Stimulated activated CD4-positive, alpha-beta T cell treated with anti-CD3 and anti-CD28 coated beads, Interleukin-2, amount 100 ng/mL, for 48 hours (primary cell): ENCODE data around the gene CTAG1B.
"Not testable (repeated sequence)": the region's sequence is repeated elsewhere in the genome, so short reads cannot be mapped to it uniquely, and the experiment has no call there.

Source experiments
- DNase-seq, 2 donors: peaks; one replicate each; pipeline ENCODE4 v3.0.0-alpha.2; 2020

Gene CTAG1B

DNA sequence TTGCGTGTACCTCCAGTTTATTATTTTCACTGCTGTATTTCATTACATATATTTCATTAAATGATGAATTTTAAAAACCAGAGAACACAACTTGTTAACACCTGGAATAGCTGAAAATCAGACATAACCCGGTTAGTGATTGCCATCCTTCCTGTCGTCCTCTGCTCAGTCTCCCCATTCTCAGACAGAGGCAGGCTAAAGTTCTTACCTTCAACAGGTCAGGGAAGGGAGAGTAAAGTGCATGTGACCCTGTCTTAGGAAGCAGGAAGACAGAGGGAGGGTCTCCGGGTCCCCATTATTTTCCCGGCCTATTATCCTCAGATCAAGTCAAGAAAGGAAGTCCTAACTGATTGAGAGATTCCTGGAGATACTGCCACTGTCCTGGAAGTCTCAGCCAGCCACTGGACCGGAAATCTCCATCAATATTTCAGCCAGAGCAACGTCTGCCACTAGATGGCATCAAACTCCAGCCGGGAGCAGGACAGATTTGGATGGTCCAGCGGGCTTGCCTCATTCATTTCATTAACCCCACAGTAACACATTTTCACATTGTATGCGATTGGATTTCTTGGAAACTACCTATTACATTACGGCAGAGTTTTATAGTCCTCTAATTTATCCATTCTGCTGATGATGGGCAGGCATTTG, 1.8 kb upstream of the CTAG1B start:
- DNase-seq: not testable (repeated sequence)

DNA sequence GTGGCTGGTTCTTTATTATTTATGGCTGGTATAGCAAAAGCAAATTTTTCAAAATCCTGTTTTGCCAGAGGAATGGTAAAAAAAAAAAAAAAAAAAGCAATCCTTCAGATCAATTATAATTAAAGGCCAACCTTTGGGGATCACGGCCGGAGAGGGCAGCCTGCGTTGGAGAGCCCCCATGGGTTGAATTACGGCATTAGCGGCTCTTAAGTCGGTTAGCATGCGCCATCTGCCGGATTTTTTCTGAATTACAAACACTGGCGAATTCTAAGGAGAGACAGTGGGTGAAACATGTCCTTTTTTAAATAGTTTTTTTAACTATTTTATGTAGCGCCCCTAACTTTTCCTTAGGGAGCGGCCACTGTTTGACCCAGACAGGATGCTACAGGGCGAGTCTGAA, 5.5 kb downstream of the CTAG1B start:
- not testable (repeated sequence) for DNase-seq

DNA sequence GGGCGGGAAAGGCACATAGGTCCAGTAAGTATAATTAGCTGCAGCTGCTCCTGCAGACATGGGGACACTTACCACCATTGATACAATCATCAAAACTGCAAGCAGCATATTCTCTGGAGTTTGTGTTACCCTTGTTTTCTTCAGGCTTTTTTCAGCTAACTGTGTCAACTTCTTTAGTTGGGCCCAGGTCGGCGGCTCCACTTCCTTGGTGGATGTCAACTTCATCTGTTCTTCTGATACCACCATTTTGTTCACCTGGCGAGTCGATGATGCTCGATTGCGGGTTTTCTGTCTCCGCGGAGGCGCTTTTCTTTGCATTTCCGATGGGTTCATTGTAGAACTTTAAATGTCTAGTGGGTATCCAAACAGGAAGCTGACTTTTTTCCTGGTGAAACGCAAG, 7.9 kb downstream of the CTAG1B start:
- not testable (repeated sequence) for DNase-seq

DNA sequence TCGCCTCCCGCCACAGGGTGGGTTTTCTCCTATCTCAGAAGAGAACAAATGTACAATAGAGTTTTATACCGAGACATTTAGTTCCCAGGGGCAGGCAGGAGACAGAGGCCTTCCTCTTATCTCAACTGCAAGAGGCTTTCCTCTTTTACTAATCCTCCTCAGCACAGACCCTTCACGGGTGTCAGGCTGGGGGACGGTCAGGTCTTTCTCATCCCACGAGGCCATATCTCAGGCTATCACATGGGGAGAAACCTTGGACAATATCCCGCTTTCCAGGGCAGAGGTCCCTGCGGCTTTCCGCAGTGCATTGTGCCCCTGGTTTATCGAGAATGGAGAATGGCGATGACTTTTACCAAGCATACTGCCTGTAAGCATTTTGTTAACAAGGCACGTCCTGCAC, 10.3 kb downstream of the CTAG1B start:
- not testable (repeated sequence) for DNase-seq

DNA sequence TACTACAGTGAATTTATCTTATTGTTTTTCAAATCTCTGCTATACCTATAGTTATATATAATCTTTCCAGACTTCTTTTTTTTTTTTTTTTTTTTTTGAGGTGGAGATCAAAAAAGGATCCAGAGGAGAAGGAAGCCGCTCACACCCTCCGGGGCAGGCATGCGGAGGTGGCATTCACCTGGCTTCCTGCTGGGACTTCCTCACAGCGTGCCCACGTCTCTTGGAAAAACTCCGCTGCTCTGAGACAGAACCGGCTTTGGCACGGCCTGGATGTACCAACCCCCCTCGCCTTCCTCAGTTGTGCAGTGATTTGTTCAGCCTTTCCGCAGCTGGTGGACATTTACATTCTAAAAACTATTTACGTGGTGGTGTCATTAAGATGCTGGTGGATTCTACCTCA, 11.1 kb downstream of the CTAG1B start:
- DNase-seq: not testable (repeated sequence)

DNA sequence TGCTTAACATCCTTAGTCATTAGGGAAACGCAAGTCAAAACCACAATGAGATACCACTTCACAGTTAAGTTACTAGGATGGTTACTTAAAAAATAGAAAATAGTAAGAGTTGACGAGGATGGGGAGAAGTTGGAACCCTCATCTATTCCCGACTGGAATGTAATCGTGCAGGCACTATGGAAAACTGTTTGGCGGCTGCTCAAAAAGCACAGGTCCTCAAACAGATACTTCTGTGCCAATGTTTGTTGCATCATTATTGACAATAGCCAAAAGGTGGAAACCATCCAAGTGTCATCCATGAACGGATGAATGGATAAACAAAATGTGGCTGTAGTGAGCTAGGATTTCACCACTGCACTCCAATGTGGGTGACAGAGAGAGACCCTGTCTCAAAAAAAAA, 11.7 kb downstream of the CTAG1B start:
- DNase-seq: no peak

DNA sequence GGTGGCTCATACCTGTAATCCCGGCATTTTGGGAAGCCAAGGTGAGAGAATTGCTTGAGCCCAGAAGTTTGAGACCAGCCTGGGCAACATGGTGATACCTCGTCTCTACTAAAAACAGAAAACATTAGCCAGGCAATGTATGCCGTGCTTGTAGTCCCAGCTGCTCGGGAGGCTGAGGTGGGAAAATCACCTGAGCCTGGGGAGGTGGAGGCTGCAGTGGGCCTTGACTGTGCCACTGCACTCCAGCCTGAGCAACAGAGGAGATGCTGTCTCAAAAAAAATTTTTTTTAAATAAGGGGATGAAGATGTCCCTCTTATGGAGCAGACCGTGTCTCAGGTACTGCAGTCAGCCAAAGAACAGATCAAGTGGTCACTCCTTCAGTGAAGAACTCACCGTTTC, 13.5 kb downstream of the CTAG1B start:
- no peak for DNase-seq

DNA sequence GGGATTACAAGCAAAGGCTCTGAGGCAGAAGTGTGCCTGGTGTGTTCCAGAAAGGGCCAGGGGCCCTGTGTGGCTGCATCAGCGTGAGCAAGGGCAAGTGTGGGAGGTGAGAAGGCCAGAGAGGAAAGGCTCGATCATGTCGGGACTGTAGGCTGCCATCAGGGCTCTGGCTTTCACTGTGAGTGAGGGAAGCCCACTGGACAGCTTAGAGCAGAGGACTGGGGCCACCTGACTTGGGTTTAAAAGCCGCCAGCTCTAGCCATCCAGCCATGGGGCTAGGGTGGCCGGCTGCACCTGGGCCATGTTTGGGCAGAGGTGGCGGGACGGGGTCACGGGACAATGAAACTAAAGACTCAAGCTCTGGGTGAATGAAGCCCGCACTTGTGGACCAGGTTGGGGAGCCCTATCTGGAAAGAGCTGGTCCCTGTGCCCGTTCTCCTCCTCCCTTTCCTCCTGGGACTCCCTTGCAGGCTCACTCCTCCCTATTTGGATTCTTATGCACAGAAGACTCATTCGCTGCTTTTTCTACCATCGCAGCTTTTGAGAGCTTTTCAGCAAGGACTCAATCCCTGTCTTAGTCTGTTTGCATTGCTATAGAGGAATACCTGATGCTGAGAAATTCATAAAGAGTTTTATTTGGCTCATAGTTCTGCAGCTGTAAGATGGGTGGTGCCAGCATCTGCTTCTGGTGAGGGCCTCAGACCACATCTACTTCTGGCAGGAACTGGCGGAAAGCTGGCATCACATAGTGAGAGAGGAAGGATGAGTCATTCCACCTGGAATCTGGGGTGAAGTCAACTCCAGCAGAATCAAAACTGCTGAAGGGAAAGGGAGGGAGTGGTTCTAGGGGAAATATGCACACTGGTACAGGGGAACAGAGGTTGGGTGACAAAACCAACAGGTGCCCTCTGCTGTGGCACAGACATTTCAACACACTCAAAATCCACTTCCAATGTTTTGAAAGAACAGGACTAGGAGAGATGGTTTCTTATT, 15.3 kb downstream of the CTAG1B start:
- no peak for DNase-seq

DNA sequence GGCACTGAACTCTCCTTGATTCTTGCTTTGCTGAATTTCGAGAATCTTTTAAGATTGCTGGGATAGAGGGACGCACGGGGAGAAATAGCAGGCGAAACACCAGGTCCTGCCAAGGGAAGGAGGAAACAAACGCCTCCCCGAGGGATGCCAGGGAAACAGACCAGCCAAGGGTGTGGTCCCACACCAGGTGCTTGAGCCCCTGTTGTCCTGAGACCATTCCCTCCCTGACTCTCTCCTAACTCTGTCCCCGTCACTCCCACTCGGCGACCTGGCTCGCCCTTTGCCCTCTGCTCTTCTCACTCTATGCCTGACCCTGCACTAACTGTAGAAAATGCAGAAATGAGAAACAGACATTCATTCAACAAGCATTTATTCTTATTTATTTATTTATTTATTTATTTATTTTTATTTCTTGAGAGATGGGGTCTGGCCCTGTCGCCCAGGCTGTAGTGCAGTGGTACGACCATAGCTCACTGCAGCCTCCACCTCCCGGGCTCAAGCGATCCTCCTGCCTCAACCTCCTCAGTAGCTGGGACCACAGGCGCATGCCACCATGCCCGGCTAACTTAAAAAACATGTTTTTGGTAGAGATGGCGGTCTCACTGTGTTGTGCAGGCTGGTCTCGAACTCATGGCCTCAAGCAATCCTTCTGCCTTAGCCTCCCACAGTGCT, 16.2 kb downstream of the CTAG1B start:
- DNase-seq: no peak

DNA sequence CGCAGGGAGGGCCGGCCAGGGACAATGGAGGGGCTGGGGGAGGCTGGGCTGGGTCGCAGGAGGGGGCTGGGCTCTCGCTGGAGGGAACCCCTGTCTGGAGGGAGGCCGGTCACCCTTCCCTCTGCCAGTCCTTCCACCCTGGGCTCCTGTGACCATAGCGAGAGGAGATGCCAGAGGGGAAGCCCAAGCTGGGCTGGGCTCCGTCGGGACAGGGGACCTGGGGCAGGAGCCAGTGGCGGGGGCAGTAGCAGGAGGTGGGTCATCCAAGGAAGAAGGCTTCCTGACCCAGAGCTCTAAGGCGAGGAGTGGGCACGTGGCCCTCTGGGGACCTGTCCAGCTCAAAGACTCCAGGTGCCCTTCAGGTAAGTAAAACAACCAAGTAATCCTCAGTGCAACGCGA, 16.9 kb downstream of the CTAG1B start:
- DNase-seq: no peak

DNA sequence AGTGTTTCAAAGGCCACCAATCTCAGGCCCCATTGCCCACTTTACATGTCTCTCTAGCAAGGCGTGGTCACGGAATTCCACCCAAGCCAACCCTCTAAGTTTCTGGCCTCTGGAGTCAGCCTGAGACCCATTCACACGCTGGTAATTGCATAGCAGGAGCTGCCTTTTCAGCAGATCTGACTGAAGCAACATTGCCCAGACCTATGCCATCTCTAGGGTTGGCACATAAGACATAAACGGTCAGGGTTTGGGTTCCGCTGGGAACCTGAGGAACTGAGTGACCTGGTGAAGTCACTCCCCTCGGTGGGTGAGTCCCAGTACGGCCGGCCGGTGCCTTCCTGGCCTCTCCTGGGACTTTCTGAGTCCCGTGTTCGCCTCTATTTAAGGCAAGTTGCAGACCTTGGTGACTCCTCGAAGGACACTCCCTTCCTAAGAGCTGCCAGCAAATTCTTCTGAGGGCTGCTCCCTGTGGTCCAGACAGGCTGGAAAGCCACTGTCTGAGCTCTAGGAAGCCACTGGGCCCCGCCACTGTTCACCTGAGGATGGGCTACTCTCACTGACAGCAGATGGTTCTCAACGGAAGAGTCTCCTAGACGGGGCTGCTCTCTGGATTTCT, 18.2 kb downstream of the CTAG1B start:
- DNase-seq: no peak

DNA sequence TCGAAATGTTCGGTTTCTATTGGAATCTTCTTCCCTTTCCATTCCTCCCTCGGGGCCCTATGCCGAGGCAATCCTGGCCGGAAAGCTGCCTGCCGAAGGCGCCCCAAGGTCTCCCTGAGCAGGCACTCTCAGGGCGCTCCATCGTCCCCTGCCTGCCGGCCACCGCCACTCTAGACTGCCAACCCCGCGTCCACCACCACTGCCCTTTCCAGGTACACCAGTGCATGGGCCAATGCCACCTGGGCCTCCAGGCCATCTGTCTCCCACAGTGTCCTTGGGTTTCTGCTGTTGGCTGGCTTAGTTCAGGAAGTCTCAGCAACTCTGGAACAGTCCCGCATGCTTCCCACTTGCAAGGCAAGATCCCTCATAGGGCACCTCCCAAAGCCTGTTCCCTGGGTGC, 19.6 kb downstream of the CTAG1B start:
- no peak for DNase-seq

DNA sequence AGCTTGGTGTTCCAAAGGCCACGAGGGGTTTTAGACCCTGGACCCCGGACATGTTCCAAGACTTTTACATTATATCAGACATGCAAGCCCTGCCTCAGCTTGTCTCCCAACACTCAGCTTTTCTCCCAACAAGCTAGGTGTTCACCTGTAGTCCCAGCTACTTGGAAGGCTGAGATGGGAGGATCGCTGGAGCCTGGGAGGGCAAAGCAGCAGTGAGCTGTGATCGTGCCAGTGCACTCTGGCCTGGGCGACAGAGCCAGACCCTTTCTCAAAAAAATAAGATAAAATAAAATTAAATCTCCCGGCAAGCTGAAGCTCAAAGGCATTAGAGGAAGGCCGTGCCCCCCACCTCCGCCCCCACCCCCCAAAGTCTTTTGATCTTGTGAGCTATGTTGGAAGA, 20.4 kb downstream of the CTAG1B start:
- no peak for DNase-seq

DNA sequence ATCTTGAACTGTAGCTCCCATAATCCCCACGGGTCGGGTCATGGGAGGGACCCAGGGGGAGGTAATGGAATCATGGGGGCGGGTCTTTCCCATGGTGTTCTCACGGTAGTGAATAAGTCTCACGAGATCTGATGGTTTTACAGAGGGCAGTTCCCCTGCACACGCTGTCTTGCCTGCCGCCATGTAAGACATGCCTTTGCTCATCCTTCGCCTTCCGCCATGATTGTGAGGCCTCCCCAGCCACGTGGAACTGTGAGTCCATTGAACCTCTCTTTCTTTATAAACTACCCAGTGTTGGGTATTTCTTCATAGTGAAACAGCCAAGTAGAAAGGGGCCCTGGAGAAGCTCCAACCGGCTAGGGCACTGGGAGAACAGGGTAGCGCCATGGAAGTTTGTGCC, 21.9 kb downstream of the CTAG1B start:
- DNase-seq: no peak

DNA sequence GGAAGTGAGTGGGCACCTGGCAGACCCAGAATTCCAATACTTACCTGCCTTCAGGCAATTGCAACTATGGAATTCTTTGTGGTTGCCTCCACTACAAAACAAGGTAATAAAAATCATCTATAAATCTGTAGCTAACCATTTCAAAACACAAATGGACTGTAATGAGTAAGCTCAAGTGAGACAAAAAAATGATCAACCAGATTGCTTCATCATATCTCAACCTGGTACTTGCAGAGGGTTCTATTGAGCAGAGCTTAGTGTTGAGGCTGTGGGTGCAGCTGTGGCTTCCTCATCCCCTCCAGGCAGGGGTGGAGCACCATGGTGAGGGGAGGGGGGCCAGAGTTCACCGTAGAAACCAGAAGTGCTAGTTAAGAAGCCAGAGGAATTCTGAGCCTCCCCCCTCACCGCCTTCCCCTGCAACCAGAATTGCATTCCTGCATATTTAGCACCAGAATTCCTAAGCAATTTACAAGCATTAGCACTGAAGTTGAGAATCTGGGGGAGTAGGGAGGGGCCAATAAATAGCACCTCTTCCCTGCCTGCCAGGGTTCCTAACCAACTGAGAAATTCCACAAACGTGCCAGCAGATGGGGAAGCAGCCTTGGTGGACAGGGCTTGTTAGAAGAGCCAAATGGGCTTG, 22.7 kb downstream of the CTAG1B start:
- DNase-seq: no peak

DNA sequence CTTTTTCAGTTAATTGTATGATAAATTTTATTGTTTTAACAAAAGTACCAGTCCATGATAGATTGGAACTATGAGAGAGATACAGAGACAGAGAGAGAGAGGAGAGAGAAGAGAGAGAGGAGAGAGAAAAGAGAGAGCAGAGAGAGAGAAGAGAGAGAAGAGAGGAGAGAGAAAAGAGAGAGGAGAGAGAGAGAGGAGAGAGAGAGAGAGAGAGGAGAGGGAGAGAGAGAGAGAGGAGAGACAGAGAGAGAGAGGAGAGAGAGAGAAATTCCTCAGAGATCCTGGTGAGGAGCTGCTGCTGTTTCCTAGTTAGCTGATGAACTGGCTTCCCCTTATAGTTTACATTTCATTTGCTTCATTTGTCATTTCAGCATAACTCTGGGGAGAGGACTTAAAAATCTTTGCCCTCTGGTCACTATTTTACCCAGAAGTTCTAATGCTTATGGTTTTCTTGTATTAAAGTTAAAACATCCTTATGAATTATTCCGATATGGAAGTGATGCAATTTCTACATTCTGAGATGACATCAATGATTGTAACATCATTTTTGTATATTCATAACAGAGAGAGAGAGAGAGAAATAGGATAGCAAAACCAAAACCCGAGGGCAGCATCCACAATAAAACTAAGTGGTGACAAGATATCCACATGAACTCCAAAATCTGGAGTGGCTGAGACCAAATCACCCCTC, 23.4 kb downstream of the CTAG1B start:
- DNase-seq: no peak

DNA sequence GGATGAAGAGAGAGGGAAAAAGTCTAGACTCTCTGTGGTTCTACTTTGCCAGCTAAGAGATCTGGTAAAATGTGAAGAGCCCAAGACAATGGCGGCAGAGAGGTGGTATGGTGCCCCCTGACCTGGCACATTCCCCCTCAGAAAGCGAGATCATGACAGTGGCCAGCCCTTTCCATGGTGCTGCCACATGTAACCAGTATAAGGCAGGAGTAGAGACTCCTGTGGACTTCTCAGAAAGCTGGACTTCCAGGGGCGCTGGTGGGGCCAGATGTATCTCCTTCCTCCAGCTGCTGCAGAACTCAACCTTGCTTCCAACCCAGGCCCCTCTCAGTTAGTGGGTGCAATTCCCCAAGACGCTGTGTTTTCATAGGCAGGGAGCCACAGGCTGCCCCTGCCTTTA, 24.6 kb downstream of the CTAG1B start:
- no peak for DNase-seq

DNA sequence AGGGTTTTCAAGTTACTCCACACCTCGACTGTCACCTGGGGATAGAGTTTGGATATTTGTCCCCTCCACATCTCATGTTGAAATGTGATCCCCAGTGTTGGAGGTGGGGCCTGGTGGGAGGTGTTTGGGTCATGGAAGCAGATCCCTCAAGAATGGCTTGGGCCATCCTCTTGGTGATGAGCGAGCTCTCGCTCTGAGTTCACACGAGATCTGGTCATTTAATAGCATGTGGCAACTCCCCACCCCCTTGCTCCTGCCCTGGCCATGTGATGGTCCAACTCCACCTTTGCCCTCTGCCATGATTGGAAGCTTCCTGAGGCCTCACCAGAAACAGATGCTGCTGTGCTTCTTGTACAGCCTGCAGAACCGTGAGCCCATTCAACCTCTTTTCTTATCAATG, 25.9 kb downstream of the CTAG1B start:
- no peak for DNase-seq

DNA sequence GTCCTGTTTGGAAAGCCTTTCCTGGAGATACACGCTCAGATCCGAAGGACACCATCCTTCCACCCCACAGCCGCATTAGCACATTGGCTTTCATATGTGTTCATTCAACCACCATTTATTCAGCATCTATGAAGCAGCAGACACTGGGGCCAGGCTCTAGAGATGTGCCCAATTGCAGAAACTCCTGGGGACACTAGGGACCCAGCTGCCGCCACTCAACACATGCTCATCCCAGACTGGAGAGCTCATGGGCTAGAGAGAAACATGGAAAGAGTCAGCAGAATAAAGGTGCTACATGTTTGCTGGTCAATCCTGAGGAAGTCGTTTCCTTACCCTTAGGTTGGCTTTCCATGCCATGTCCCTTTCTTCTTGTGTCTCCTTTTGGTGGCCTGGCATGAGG, 26.6 kb downstream of the CTAG1B start:
- DNase-seq: no peak

DNA sequence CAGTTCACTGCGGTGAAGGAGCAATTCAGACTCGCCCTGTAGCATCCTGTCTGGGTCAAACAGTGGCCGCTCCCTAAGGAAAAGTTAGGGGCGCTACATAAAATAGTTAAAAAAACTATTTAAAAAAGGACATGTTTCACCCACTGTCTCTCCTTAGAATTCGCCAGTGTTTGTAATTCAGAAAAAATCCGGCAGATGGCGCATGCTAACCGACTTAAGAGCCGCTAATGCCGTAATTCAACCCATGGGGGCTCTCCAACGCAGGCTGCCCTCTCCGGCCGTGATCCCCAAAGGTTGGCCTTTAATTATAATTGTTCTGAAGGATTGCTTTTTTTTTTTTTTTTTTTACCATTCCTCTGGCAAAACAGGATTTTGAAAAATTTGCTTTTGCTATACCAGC, 28.7 kb downstream of the CTAG1B start:
- not testable (repeated sequence) for DNase-seq

DNA sequence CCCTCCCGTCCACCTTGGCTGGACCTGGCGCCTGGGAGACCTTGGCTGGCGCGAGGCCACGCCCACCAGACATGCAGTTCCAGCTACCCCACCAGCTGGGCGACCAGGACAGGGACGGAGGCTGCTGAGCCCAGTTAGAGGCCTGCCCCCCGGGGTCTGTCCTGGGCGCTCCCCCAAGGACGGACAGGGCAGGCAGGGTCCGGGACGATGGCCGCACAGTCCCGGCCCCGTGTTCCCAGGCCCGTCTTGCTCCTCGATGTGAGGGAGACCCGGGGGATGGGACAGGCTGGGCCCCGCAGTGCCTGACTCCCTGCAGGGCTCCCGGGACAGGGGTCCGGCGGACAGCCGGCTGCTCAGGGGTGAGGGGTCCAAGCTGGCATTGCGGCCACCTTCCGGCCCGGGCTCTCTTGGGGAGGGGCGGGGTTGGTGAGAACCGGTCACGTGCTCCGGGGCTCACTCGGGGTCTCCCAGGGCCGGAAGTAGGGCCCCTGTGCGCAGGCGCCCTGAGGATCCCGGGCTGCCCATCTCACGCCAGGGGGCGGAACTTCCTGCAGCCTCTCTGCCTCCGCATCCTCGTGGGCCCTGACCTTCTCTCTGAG, 34.4 kb downstream of the CTAG1B start, which contains the start of gene CTAG1A:
CTAG1A (plus strand) TSS at position 549 of the 599 bp plus-strand sequence. CDS start 74 bp downstream, outside the sequence.
- DNase-seq: not testable (repeated sequence)
